BJ (cell line): ENCODE measurements around the gene SYMPK. TPM values are rescaled to one million over a fixed set of nuclear protein-coding genes. Genes with fewer than 3 reads are reported as not detected.

Experiments used
- CTCF ChIA-PET: fragments of 350-600 bp; formaldehyde crosslinking; extraction: SDS; loops from one replicate; lab custom pipeline; 2021; ENCODE audit warnings: antibody characterized with exemption, inconsistent platforms; lab: Yijun Ruan, JAX
- POLR2A ChIA-PET: fragments of 300-600 bp; sonication (Branson Sonifier 250); formaldehyde crosslinking; extraction: SDS; loops from one replicate; lab custom pipeline; 2021; ENCODE audit warnings: antibody characterized with exemption; lab: Charles Lee
- DNase-seq: peaks from one replicate; pipeline ENCODE4 v3.0.0-alpha.2; 2011; ENCODE audit warnings: low read depth
- H3K27me3 ChIP-seq: 2 replicates; pipeline ENCODE4 v1.6.0; 2011; ENCODE audit warnings: low read length; ENCODE audit not compliant: control insufficient read depth, insufficient read depth
- H3K36me3 ChIP-seq: 2 replicates; pipeline ENCODE4 v1.5.1; 2011; ENCODE audit warnings: low read length; ENCODE audit not compliant: control insufficient read depth, insufficient read depth
- H3K4me3 ChIP-seq: 2 replicates; pipeline ENCODE4 v1.5.1; 2011; ENCODE audit warnings: low read depth, mild to moderate bottlenecking, control low read depth, low read length
- polyA plus RNA-seq: library from polyadenylated mRNA; depleted of rRNA; stranded (reverse); fragments of >200 nt; gene quantifications from 2 replicates; pipeline ENCODE4 v1.2.3, GENCODE V29; 2011
- TF ChIP-seq, protein P1 (sequence below): IDR thresholded peaks from 2 replicates; pipeline ENCODE4 v1.5.1; 2011; ENCODE audit warnings: low read depth, mild to moderate bottlenecking, control low read depth, inconsistent platforms, low read length, moderate library complexity; ENCODE audit not compliant: insufficient read depth

SYMPK gene
- polyA plus RNA-seq, 1 experiment = 60.2 TPM

DNA sequence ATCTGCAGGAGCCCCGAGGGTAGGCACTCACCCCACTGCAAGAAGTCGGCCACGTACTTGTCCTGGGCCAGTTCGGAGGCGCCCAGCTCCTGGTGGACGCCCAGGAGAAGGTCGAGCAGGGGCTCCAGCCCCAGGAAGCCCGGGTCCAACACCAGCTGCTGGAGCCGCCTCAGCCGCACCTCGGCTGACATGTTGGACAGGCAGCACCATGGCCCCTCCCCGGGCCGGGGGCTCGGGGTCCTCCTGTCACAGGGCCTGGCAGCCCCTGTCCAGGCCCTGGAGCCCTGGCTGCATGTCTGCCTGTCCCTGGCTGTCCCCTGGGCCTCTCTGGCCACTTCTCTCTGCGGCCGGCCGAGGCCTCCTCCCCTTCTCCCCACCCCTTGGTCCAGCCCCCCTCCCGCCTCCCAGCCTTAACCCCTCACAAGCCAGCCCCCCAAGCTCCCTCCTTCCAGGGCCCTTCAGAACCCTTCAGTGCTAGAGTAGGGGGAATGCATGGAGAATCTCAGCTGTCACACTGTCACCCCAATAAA is 80.7 kb downstream of the SYMPK start, which contains the start of gene DMPK:
TSS of gene DMPK (minus strand) at position 329 of the 530 bp plus-strand sequence. CDS start at position 191, 138 bp downstream.
- Histone ChIP-seq H3K27me3 (no peaks in the 10 kb centered on the region), H3K4me3 (peak within 1 kb of the TSS; percentile 77), H3K36me3 (peaks cover 37% of the 10 kb centered on the region)
- DNase-seq = no peak
- CTCF ChIA-PET = interaction anchor here (1.1 to 4.1 kb wide), 7 partner anchors 10 to 35 kb away, joined by 3 to 31 read pairs (median 13); partner anchors contain the start of genes DMWD and SIX5
- POLR2A ChIA-PET = interaction anchor here (0.5 to 1.4 kb wide), 9 partner anchors 9 to 603 kb away, joined by 3 to 16 read pairs (median 3); partner anchors contain the start of genes DMWD, QPCTL, SIX5 and SNRPD2
- TF ChIP-seq, protein P1, sequence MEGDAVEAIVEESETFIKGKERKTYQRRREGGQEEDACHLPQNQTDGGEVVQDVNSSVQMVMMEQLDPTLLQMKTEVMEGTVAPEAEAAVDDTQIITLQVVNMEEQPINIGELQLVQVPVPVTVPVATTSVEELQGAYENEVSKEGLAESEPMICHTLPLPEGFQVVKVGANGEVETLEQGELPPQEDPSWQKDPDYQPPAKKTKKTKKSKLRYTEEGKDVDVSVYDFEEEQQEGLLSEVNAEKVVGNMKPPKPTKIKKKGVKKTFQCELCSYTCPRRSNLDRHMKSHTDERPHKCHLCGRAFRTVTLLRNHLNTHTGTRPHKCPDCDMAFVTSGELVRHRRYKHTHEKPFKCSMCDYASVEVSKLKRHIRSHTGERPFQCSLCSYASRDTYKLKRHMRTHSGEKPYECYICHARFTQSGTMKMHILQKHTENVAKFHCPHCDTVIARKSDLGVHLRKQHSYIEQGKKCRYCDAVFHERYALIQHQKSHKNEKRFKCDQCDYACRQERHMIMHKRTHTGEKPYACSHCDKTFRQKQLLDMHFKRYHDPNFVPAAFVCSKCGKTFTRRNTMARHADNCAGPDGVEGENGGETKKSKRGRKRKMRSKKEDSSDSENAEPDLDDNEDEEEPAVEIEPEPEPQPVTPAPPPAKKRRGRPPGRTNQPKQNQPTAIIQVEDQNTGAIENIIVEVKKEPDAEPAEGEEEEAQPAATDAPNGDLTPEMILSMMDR = 0 out of 2 replicates have a peak, but pooled peaks have one; percentile 8

- H3K4me3 ChIP-seq = peak overlapping the region; percentile 77
- H3K36me3 ChIP-seq = peaks cover 37% of the 10 kb centered on the region
- no peak for DNase-seq
- TF ChIP-seq, protein P1 = no peak
- ChIA-PET CTCF (interaction anchor here (2.1 to 4.1 kb wide), 5 partner anchors 9 to 35 kb away, joined by 11 to 31 read pairs (median 16); partner anchors contain the start of genes DMWD and SIX5), POLR2A (interaction anchor here (0.5 to 1.1 kb wide), 2 partner anchors 12 to 25 kb away, joined by 3 to 10 read pairs; partner anchors contain the start of gene SIX5)
- H3K27me3 ChIP-seq = no peaks in the 10 kb centered on the region
These were observed 81.5 kb downstream of the SYMPK start for GRCh38 chr19:45781214-45782161.

DNA sequence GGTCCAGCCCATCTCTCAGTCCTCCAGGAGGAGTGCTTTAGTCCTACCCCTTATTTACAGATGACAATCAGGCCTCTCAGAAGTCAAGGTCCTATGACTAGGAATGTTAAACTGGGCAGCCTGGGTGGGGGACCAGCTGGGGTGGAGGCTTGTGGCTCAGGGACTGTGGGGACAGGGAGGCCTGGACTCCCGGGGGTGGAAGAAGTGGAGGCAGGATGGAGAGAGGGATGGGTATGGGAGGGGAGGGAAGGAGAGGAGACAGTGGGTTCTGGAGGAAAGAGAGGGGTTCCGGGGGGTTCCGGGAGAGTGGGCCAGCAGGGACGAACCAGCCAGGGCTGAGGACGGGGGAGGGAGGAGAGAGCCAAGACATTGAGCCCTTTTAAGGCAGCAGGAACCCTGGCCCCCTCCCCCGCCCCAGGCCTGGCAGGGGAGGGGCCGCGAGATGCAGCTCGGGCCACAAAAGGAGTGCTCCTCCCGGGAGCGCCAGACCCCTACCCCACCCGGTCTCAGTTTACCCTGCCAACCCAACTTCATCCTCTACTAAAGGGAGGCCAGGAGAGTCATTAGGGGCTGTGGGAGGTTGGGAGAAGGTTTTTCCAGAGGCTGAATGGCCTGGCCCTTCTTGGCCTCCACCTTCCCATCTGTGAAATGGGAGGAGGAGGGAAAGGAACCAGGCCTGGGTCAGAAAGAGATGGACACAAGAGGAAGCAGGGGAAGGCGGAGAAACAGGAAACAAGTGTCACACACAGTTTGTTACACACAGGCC is 82.3 kb downstream of the SYMPK start:
- Histone ChIP-seq H3K4me3 (peak overlapping the region; percentile 77), H3K36me3 (peaks cover 31% of the 10 kb centered on the region), H3K27me3 (no peaks in the 10 kb centered on the region)
- DNase-seq = no peak
- TF ChIP-seq, protein P1 = no peak
- CTCF ChIA-PET = interaction anchor here (2.6 to 4.1 kb wide), 3 partner anchors 11 to 36 kb away, joined by 16 to 31 read pairs (median 31); partner anchors contain the start of gene SIX5
- POLR2A ChIA-PET = interaction anchor here (1.1 kb wide), 1 partner anchor 11 kb away, joined by 3 read pairs; the partner anchor contains the start of gene SIX5

- no peak for DNase-seq
- ChIA-PET POLR2A (no interaction called here), CTCF (interaction anchor here (1.4 to 3.8 kb wide), 2 partner anchors 10 to 19 kb away, joined by 10 to 31 read pairs; partner anchors contain the start of gene SIX5)
- H3K27me3 ChIP-seq = no peaks in the 10 kb centered on the region
- H3K36me3 ChIP-seq = peaks cover 28% of the 10 kb centered on the region
- TF ChIP-seq, protein P1 = no peak
- peak overlapping the region; percentile 77; the same call in 1 of the 2 replicates for H3K4me3 ChIP-seq
These were observed 82.8 kb downstream of the SYMPK start for GRCh38 chr19:45780146-45780447.
